Spleen (tissue), 11 donors: Measurements from ENCODE around the gene AWAT2. TPM values are rescaled to one million over a fixed set of nuclear protein-coding genes. Genes with fewer than 3 reads are reported as not detected.

Experiments
- DNase-seq: peaks from one replicate; pipeline ENCODE4 v3.0.0-alpha.2; 2020
- H3K27ac ChIP-seq, 8 donors: fragments of 200-600 bp; sonication (generic) in 7 of 8; 1 replicate in 4 of 8; 2 replicates in 4 of 8; pipeline versions ENCODE4 v1.5.0 to v1.8.0; 2016 to 2021; ENCODE audit warnings: inconsistent platforms in 4 of 8, mild to moderate bottlenecking in 4 of 8, moderate library complexity in 1 of 8
- H3K27me3 ChIP-seq, 7 donors: fragments of 200-600 bp; sonication (generic) in 6 of 7; replicated peaks in 1 of 7; 1 replicate in 4 of 7; 2 replicates in 3 of 7; pipeline versions ENCODE4 v1.5.0 to v1.8.0; 2016 to 2021; ENCODE audit warnings: inconsistent platforms in 3 of 7, mild to moderate bottlenecking in 1 of 7
- H3K36me3 ChIP-seq, 6 donors: fragments of 200-600 bp; sonication (generic) in 5 of 6; 1 replicate in 4 of 6; 2 replicates in 2 of 6; pipeline versions ENCODE4 v1.5.0 to v1.8.0; 2016 to 2021; ENCODE audit warnings: inconsistent platforms in 2 of 6
- H3K4me1 ChIP-seq, 6 donors: fragments of 200-600 bp; sonication (generic) in 5 of 6; 1 replicate in 3 of 6; 2 replicates in 3 of 6; pipeline versions ENCODE4 v1.5.0 to v1.8.0; 2016 to 2021; ENCODE audit warnings: inconsistent platforms in 3 of 6
- H3K4me3 ChIP-seq, 8 donors: fragments of 200-600 bp; sonication (generic) in 7 of 8; 1 replicate in 4 of 8; 2 replicates in 4 of 8; pipeline versions ENCODE4 v1.5.0 to v1.8.0; 2016 to 2021; ENCODE audit warnings: inconsistent platforms in 4 of 8, mild to moderate bottlenecking in 4 of 8, moderate library complexity in 2 of 8
- H3K9me3 ChIP-seq, 8 donors: fragments of 200-600 bp; sonication (generic) in 7 of 8; 1 replicate in 4 of 8; 2 replicates in 4 of 8; pipeline versions ENCODE4 v1.5.0 to v1.8.0; 2016 to 2021; ENCODE audit warnings: inconsistent platforms in 4 of 8
- POLR2A ChIP-seq, 3 donors: fragments of 450-650 bp; IDR thresholded peaks; one replicate each; pipeline ENCODE4 v1.5.1; 2017; ENCODE audit warnings: antibody characterized with exemption in 3 of 3, mild to moderate bottlenecking in 1 of 3
- POLR2AphosphoS5 ChIP-seq, 3 donors: sonication (generic); formaldehyde crosslinking; IDR thresholded peaks; one replicate each; pipeline ENCODE4 v1.5.1; 2017; ENCODE audit warnings: antibody characterized with exemption in 3 of 3
- WGBS, 5 donors: extraction: QIAGEN DNeasy Blood & Tissue Kit in 3 of 5; methylation state at CpG; one replicate each; pipeline versions ENCODE4 v1.1.5 to v1.1.7; 2013 to 2018; 5-methylcytosine and 5-hydroxymethylcytosine counted together
- intact Hi-C: fragments of 100-400 bp; cut with DNase I; formaldehyde crosslinking; loops from one replicate; pipeline ENCODE4 v1.15.0; 2023; ENCODE audit warnings: low total_unique reads
- polyA plus RNA-seq, 3 donors: library from polyadenylated mRNA; stranded (reverse); fragments of 200-250 nt; gene quantifications; one replicate each; pipeline ENCODE4 v1.2.1, GENCODE V29; 2013
- total RNA-seq, 7 donors: library from RNA; depleted of rRNA in 3 of 7; stranded (reverse); fragments of >200 nt in 3 of 7; fragmentation: NEBNext Ultra II Directional in 4 of 7; extraction: Animal tissue kit (Norgen Biotek cat#: 25700) in 4 of 7; gene quantifications; one replicate each; pipeline versions ENCODE4 v1.1.0 to v1.2.1, GENCODE V29; 2016 to 2021
- TF ChIP-seq, protein P1 (sequence below), 11 experiments: fragments of 200-600 bp in 7 of 11; fragments of 450-650 bp in 4 of 11; sonication (generic) in 4 of 11; IDR thresholded peaks in 8 of 11; conservative IDR thresholded peaks in 3 of 11; 1 replicate in 7 of 11; 2 replicates in 4 of 11; pipeline versions ENCODE4 v1.4.0 to v1.8.0; 2016 to 2021; ENCODE audit warnings: antibody characterized with exemption in 11 of 11, inconsistent platforms in 4 of 11, mild to moderate bottlenecking in 1 of 11
- donor health status: healthy with polysubstance abuse.
- donor health status: DM: no; HTN: no; CAD: no; lungs with moderate emphysema.
- donor health status: DM: no; HTN: no; CAD: no.
- donor health status: Bipolar disorder and iron deficiency.
- donor health status: healthy.
- donor health status: DM: no; HTN: no; CAD: no.
- donor health status: DM: yes; HTN: yes; CAD: no.

AWAT2 gene
- total and polyA plus RNA-seq, 10 donors = not detected

DNA sequence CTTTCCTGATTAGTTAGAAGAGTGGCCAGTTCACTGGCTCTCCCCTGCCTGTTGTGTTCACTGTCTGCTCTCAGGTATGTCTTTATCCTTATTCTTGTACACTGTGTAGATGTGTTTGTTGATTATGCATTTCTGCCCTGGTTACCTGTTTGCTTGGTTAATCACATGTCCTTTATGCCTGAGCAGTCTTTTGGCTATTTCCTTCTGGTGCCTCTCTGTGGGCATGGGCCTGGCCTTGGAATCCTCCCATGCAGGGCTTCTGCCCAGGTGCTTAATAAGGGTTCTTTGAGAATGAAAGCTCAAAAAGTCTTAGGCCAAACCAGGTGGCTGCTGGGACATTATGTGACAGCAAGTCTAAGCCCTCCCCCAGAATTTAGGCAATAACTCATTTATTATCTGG is 39.0 kb upstream of the AWAT2 start:
- no peak overlapping the region for H3K27ac ChIP-seq
- DNase-seq = no peak
- H3K4me3 ChIP-seq = no peak overlapping the region
- intact Hi-C loops = no loop called here
- no peaks in the 10 kb centered on the region for H3K9me3 ChIP-seq
- no peaks in the 10 kb centered on the region for H3K36me3 ChIP-seq
- H3K27me3 ChIP-seq = no peaks in the 10 kb centered on the region
- no peak for TF ChIP-seq POLR2AphosphoS5 (IDR thresholded peaks at IDR 0.05)
- TF ChIP-seq, protein P1, sequence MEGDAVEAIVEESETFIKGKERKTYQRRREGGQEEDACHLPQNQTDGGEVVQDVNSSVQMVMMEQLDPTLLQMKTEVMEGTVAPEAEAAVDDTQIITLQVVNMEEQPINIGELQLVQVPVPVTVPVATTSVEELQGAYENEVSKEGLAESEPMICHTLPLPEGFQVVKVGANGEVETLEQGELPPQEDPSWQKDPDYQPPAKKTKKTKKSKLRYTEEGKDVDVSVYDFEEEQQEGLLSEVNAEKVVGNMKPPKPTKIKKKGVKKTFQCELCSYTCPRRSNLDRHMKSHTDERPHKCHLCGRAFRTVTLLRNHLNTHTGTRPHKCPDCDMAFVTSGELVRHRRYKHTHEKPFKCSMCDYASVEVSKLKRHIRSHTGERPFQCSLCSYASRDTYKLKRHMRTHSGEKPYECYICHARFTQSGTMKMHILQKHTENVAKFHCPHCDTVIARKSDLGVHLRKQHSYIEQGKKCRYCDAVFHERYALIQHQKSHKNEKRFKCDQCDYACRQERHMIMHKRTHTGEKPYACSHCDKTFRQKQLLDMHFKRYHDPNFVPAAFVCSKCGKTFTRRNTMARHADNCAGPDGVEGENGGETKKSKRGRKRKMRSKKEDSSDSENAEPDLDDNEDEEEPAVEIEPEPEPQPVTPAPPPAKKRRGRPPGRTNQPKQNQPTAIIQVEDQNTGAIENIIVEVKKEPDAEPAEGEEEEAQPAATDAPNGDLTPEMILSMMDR (IDR thresholded peaks at IDR 0.05 in 8 of 11, conservative IDR thresholded peaks at IDR 0.05 in 3 of 11) = no peak
- TF ChIP-seq POLR2A (IDR thresholded peaks at IDR 0.05) = no peak
- H3K4me1 ChIP-seq = no peaks in the 10 kb centered on the region

GRCh38 chrX:70087857-70088630 is 38.3 kb upstream of the AWAT2 start:
- H3K4me3 ChIP-seq = no peak overlapping the region
- TF ChIP-seq, protein P1 (IDR thresholded peaks at IDR 0.05 in 8 of 11, conservative IDR thresholded peaks at IDR 0.05 in 3 of 11) = no peak
- no peak for TF ChIP-seq POLR2A (IDR thresholded peaks at IDR 0.05)
- H3K4me1 ChIP-seq = no peaks in the 10 kb centered on the region
- no peaks in the 10 kb centered on the region for H3K27me3 ChIP-seq
- intact Hi-C loops = no loop called here
- 46 to 50% (median 47%) methylated on average over 11 of the region's 11 CpGs for WGBS, 5 donors
- no peak for DNase-seq
- no peaks in the 10 kb centered on the region for H3K9me3 ChIP-seq
- no peaks in the 10 kb centered on the region for H3K36me3 ChIP-seq
- peak overlapping the region in 2 of 8 donors; percentile 2 to 49 for H3K27ac ChIP-seq

DNA sequence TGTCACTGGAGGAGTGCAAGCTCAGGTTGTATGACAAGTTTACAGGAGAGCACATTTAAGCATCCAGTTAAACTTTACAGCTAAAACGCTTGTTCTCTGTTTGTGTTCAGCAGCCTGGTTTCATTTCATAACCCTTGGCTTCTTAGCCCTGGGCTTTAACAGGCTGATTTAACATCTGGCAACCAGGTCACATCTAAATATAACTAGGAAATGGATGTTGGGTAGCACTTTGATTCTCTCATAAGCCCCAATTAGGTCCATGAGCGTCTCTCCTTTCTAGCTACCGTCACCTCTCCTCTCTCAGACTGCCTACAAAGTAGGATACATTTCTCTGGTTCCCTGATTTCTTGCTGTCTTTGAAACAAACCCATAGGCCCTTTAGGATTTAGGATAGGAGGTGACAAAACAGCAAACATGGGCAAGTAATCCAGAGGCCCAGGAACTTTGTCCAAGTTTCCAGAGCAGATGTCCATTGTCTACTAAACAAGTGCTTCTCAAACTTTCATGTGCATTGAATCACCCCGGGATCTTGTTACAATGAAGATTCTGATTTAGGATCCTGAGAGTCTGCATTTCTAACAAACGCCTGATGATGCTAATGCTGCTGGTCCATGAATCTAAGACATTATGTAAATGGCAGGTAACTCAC is 35.0 kb upstream of the AWAT2 start:
- no peaks in the 10 kb centered on the region for H3K27me3 ChIP-seq
- no peak overlapping the region for H3K4me3 ChIP-seq
- H3K36me3 ChIP-seq = no peaks in the 10 kb centered on the region
- H3K4me1 ChIP-seq = no peaks in the 10 kb centered on the region
- WGBS, 5 donors = 68 to 89% (median 86%) methylated on average over 4 to 5 of the region's 5 CpGs
- DNase-seq = no peak
- intact Hi-C loops = no loop called here
- no peak for TF ChIP-seq POLR2A (IDR thresholded peaks at IDR 0.05)
- TF ChIP-seq, protein P1 (IDR thresholded peaks at IDR 0.05 in 8 of 11, conservative IDR thresholded peaks at IDR 0.05 in 3 of 11) = no peak
- TF ChIP-seq POLR2AphosphoS5 (IDR thresholded peaks at IDR 0.05) = no peak
- no peaks in the 10 kb centered on the region for H3K9me3 ChIP-seq
- H3K27ac ChIP-seq = no peak overlapping the region

GRCh38 chrX:70082723-70083122 is 33.0 kb upstream of the AWAT2 start:
- Histone ChIP-seq H3K4me3 (no peak overlapping the region), H3K4me1 (no peaks in the 10 kb centered on the region), H3K9me3 (no peaks in the 10 kb centered on the region), H3K36me3 (no peaks in the 10 kb centered on the region), H3K27ac (no peak overlapping the region), H3K27me3 (peaks cover 0 to 3% (median 0%) of the 10 kb centered on the region in 7 donors)
- TF ChIP-seq, protein P1 (IDR thresholded peaks at IDR 0.05 in 8 of 11, conservative IDR thresholded peaks at IDR 0.05 in 3 of 11) = no peak
- no peak for TF ChIP-seq POLR2AphosphoS5 (IDR thresholded peaks at IDR 0.05)
- TF ChIP-seq POLR2A (IDR thresholded peaks at IDR 0.05) = no peak
- 49 to 78% (median 62%) methylated on average over 4 of the region's 4 CpGs for WGBS, 5 donors
- DNase-seq = no peak
- intact Hi-C loops = no loop called here
